NCI-H2196 treated with DMSO at 0.1 percent for 48 hours (cell line): ENCODE data around the gene TSFM.
"Not testable (repeated sequence)": the region's sequence is repeated elsewhere in the genome, so short reads cannot be mapped to it uniquely, and the experiment has no call there.

Experiments used
- DNase-seq: peaks from one replicate; lab custom pipeline; 2025; ENCODE audit not compliant: unreplicated experiment; lab: John Stamatoyannopoulos, UW

The TSFM gene

GRCh38 chr12:57762463-57762862, 20.1 kb upstream of the TSFM start:
- no peak for DNase-seq

GRCh38 chr12:57763881-57764661, 18.5 kb upstream of the TSFM start:
- DNase-seq: no peak

GRCh38 chr12:57764662-57765002, 18.0 kb upstream of the TSFM start:
- DNase-seq: no peak

GRCh38 chr12:57765003-57765697, 17.4 kb upstream of the TSFM start:
- DNase-seq: no peak

GRCh38 chr12:57765698-57766463, 16.7 kb upstream of the TSFM start:
- no peak for DNase-seq

- no peak for DNase-seq
Measured at GRCh38 chr12:57766464-57767304, 15.9 kb upstream of the TSFM start, which contains the start of gene CYP27B1. Gene CYP27B1, minus strand, starts transcription at chr12:57767078. Its CDS starts 37 bp downstream, at chr12:57767041.

GRCh38 chr12:57767305-57767698, 15.3 kb upstream of the TSFM start:
- DNase-seq: no peak

GRCh38 chr12:57767876-57768275, 14.7 kb upstream of the TSFM start:
- DNase-seq: no peak

GRCh38 chr12:57769594-57769993, 13.0 kb upstream of the TSFM start:
- no peak for DNase-seq

- DNase-seq: no peak
Measured at GRCh38 chr12:57770734-57771133, 11.9 kb upstream of the TSFM start.

GRCh38 chr12:57771236-57771872, 11.2 kb upstream of the TSFM start:
- DNase-seq: peak; percentile 80

GRCh38 chr12:57771873-57772428, 10.6 kb upstream of the TSFM start, which contains the start of gene METTL1:
Gene METTL1, minus strand, starts transcription at chr12:57772105. Its CDS starts 22 bp downstream, at chr12:57772083.
- DNase-seq: peak; percentile 89

GRCh38 chr12:57772429-57773322, 9.9 kb upstream of the TSFM start, which contains the start of gene EEF1AKMT3:
Gene EEF1AKMT3, plus strand, starts transcription at chr12:57772614. Its CDS starts 111 bp downstream, at chr12:57772725.
- DNase-seq: no peak

- not testable (repeated sequence) for DNase-seq
Measured at GRCh38 chr12:57774634-57775033, 8.0 kb upstream of the TSFM start.

GRCh38 chr12:57775044-57775443, 7.5 kb upstream of the TSFM start:
- DNase-seq: no peak

- DNase-seq: no peak
Measured at GRCh38 chr12:57775563-57776246, 6.9 kb upstream of the TSFM start.

- DNase-seq: no peak
Measured at GRCh38 chr12:57776247-57776587, 6.4 kb upstream of the TSFM start.

- DNase-seq: no peak
Measured at GRCh38 chr12:57777367-57777766, 5.2 kb upstream of the TSFM start.
